HG03432 (cell line): ENCODE results near the gene DYTN.

ENCODE experiments used
- ATAC-seq: cut with Tn5 transposase; IDR thresholded peaks from one replicate; pipeline ENCODE4 v1.9.1; 2021; ENCODE audit warnings: mild to moderate bottlenecking, moderate library complexity; ENCODE audit not compliant: unreplicated experiment

DYTN gene

DNA sequence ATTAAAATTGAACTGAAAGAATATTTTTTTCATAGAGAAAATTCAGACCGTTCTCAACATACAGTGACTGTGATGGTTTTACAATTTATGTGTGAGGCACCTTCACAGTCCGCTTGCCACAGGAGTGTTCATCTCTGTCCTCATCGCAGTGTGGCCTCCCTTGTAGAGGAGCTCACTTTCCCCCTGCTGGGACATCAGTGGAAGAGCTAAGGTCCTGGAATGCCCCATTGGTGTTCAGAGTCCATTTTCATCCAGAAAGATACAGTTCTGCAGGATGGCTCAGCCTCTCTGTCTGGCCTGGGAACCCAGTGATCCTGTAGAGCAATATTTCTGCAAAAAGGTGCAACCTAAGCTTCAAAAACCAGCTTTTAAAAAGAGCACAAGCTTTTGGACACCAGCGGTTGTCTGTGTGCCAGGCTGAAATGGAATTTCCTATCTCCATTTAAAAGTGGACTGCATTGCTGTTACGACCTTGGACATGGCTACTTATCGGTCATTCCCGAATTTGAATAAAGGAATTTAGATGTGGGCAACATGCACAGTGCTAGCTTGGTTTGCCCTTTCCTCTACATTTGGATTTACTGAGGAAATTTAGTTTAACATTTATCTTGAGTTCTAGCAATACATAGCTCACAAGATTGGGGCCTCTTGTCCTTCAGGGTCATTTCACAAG lies 102.6 kb downstream of the DYTN start:
- ATAC-seq = no peak

DNA sequence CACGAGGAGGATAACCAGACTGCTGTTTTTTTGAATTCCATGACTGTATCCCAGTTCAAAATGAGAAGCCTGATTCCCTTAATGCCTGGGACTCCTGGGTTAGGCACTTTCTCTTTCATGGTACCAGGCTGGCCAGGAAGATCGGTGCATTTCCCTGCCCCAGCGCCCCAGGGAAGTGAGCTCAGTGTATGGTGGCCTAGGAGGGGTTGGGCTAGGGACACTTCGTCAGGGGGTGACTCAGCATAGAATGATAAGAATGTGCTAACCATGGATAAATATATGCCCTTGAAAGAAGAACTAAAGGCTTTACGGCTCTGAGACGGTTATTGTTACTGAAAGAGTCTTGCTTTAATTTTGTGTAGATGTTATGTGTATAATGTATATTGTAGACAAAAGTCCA lies 103.4 kb downstream of the DYTN start:
- ATAC-seq = no peak

DNA sequence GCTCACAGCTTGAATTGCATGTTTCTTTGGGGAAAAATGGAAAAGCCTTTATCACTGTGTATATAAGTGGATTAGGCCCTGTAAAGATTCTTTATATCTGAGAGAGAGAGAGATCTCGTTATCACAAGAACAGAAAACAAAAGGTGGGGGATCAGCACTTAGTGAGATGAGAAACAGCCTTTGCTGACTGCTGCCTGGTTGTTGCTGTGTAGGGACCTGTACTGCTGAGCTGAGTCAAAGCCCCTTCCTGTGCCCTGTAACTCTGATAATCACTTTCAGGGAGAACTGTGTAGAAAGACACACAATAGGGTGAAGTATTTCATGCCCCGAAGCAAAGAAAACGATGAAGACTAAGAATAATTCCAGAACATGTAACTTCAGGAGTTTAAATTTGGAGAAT lies 106.5 kb downstream of the DYTN start:
- ATAC-seq = no peak

DNA sequence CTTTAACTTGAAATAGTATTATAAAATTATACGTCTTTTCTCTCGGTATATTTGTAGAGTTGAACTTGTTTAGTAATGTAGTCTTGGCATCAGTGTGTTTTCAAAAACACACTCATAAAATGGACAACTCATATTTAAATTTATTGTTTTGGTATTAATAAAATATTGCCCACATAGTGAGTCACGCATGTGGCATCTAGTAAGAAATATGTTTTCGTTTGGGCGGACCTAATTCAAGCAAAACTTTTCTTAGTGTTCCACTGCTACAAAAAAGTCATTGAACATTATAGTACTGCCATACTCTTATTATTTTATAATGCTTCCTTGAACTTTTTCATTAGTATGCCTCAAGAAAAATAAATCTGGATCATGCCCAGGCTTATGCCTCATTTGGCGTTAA lies 107.0 kb downstream of the DYTN start:
- no peak for ATAC-seq

DNA sequence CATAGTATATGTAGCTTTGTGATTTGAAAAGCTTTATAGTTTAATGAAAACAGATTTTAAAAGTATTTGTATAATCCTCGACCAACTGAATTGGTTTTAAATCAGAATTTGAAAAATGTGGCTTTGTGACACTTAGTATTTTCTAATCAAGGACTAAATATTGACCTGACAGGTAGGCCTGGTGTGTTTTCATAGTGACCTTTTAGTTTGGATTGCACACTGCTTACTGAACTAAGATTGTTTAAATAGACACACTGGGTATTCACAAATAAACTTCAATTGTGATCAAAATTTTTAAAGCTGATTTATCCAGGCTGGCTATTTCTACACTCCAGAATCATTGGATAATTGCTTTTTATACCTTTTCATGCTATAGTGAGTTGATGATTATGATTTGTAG lies 107.7 kb downstream of the DYTN start:
- ATAC-seq = no peak

DNA sequence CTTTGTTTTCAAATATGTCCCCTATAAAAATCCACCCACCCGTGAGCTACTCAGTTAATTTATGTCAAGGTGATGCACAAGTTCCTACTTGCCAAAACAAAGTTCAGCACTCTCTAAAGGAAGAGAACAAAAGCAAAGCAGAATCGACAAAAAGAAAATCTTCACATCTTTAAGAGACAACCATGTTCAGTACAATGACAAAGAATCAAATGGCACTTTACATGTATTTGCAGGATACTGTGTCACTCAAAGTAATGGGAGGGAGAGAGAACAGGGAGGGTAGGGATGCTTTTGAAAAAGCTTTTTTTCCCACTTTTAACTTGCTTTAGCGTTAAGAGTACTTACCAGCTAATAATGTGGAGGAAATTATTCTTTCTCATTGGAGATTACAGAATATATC lies 115.0 kb downstream of the DYTN start:
- ATAC-seq = no peak
